H1 (cell line): ENCODE measurements around the gene METTL1.

Experiments
- CHD2 ChIP-seq: IDR thresholded peaks from 2 replicates; pipeline ENCODE4 v1.6.1; 2012; ENCODE audit warnings: low read length, improper control_type of control experiment
- CTCF ChIP-seq, 3 experiments: IDR thresholded peaks; 1 replicate in 2 of 3; 2 replicates in 1 of 3; pipeline versions ENCODE4 v1.5.1 to v1.6.1; 2011; ENCODE audit warnings: low read length in 3 of 3, mild to moderate bottlenecking in 3 of 3, inconsistent platforms in 2 of 3, low read depth in 1 of 3, moderate library complexity in 1 of 3; ENCODE audit not compliant: insufficient read depth in 1 of 3; ENCODE audit errors: control extremely low read depth in 1 of 3
- EZH2 ChIP-seq: fragments of 200-600 bp; sonication (generic); IDR thresholded peaks from 2 replicates; pipeline ENCODE4 v1.7.1; 2012; ENCODE audit warnings: low read depth, mild to moderate bottlenecking, moderate library complexity, low read length, inconsistent platforms; ENCODE audit not compliant: severe bottlenecking
- GABPA ChIP-seq: IDR thresholded peaks from 2 replicates; pipeline ENCODE4 v1.6.1; 2011; ENCODE audit warnings: mild to moderate bottlenecking, low read length, moderate library complexity, borderline replicate concordance; ENCODE audit not compliant: insufficient read depth
- JUN ChIP-seq: IDR thresholded peaks from 2 replicates; pipeline ENCODE4 v1.6.1; 2011; ENCODE audit warnings: low read depth, mild to moderate bottlenecking, improper control_type of control experiment, low read length
- KDM1A ChIP-seq: fragments of 200-600, 300-600 bp; sonication (generic); IDR thresholded peaks from 2 replicates; pipeline ENCODE4 v1.7.1; 2016; ENCODE audit warnings: mild to moderate bottlenecking, low read length, borderline replicate concordance
- MAX ChIP-seq: IDR thresholded peaks from 2 replicates; pipeline ENCODE4 v1.6.1; 2012; ENCODE audit warnings: inconsistent platforms
- POLR2A ChIP-seq, 2 experiments: IDR thresholded peaks; 1 replicate in 1 of 2; 2 replicates in 1 of 2; pipeline ENCODE4 v1.6.1; 2011; ENCODE audit warnings: low read depth in 2 of 2, low read length in 2 of 2, mild to moderate bottlenecking in 2 of 2; ENCODE audit errors: control extremely low read depth in 1 of 2
- POLR2AphosphoS5 ChIP-seq: IDR thresholded peaks from 2 replicates; pipeline ENCODE4 v1.6.1; 2011; ENCODE audit warnings: low read depth, low read length
- RFX5 ChIP-seq: IDR thresholded peaks from 2 replicates; pipeline ENCODE4 v1.6.1; 2011; ENCODE audit warnings: low read depth, low read length, improper control_type of control experiment, borderline replicate concordance
- SP1 ChIP-seq: IDR thresholded peaks from 2 replicates; pipeline ENCODE4 v1.6.1; 2011; ENCODE audit warnings: low read depth, low read length
- SP2 ChIP-seq: IDR thresholded peaks from 2 replicates; pipeline ENCODE4 v1.6.1; 2012; ENCODE audit warnings: mild to moderate bottlenecking, low read length, inconsistent platforms
- TBP ChIP-seq: IDR thresholded peaks from 2 replicates; pipeline ENCODE4 v1.6.1; 2011; ENCODE audit warnings: low read depth, low read length, improper control_type of control experiment

DNA sequence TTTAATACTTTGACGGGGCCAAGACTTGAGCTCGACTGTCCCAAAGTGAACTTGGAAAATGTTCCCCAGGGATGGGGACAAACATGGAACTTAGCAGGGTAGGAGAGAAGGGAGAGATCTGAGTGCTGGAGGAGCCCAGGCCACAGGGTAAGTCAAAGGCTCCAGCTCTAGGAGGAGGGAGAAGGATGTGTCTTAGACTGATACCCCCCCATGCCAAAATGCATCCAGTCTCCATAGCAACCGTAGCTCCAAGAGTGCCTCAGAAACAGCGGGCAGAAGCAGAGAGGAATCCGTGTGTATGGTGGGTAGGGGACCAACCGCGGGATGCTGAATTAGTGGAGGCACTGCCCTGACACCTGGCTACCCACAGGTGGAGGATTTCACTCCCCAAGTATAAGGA, 32.5 kb downstream of the METTL1 start:
- TF ChIP-seq MAX = no peak
- no peak for TF ChIP-seq SP1
- TF ChIP-seq POLR2A (IDR thresholded peaks at IDR 0.05; ENCODE audit: control extremely low read depth in 1 of 2, low read depth in 2 of 2, low read length in 2 of 2) = no peak
- TF ChIP-seq CTCF (IDR thresholded peaks at IDR 0.05; ENCODE audit: control extremely low read depth in 1 of 3, insufficient read depth in 1 of 3, low read depth in 1 of 3, low read length in 3 of 3) = no peak
- no peak for TF ChIP-seq CHD2
- no peak for TF ChIP-seq RFX5
- no peak for TF ChIP-seq SP2
- no peak for TF ChIP-seq EZH2
- no peak for TF ChIP-seq GABPA
- no peak for TF ChIP-seq KDM1A
- no peak for TF ChIP-seq TBP
- no peak for TF ChIP-seq POLR2AphosphoS5
- no peak for TF ChIP-seq JUN
